GM19023 (cell line): ENCODE results near the gene PKD1L1.

Source experiments
- ATAC-seq: cut with Tn5 transposase; IDR thresholded peaks from one replicate; pipeline ENCODE4 v1.9.1; 2021; ENCODE audit warnings: mild to moderate bottlenecking, moderate library complexity; ENCODE audit not compliant: unreplicated experiment

Gene PKD1L1

GRCh38 chr7:47878662-47879061 is 69.6 kb downstream of the PKD1L1 start:
- ATAC-seq: no peak

- no peak for ATAC-seq
Measured at GRCh38 chr7:47877336-47877735, 70.9 kb downstream of the PKD1L1 start.

GRCh38 chr7:47875998-47876744 is 72.1 kb downstream of the PKD1L1 start:
- ATAC-seq: no peak

GRCh38 chr7:47875406-47875805 is 72.9 kb downstream of the PKD1L1 start:
- no peak for ATAC-seq

GRCh38 chr7:47873762-47874161 is 74.5 kb downstream of the PKD1L1 start:
- ATAC-seq: no peak

- ATAC-seq: no peak
Measured at GRCh38 chr7:47867286-47867685, 81.0 kb downstream of the PKD1L1 start.

GRCh38 chr7:47866120-47866519 is 82.1 kb downstream of the PKD1L1 start:
- ATAC-seq: no peak

GRCh38 chr7:47852330-47853245 is 95.7 kb downstream of the PKD1L1 start:
- ATAC-seq: no peak

DNA sequence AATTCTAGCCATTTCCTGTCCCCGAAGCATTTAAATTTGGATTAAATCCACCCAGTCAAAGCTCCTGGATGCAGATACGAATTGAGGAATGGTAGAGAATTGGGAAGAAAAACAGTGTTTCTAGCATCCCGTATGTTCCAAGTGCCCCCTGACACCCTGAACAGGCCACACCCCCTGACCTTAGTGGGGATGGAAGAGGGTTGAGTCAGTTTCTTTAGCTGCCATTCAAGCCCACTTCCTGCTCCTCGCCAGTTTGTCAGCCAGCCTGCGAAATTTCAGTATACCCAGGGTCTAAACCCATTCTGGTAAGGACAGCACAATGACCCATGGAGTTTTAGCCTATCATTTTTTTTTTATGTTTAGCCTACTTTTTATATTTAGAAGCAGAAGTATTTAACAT is 101.1 kb downstream of the PKD1L1 start:
- ATAC-seq: no peak

- ATAC-seq: no peak
Measured at GRCh38 chr7:47846138-47846836, 102.0 kb downstream of the PKD1L1 start.

DNA sequence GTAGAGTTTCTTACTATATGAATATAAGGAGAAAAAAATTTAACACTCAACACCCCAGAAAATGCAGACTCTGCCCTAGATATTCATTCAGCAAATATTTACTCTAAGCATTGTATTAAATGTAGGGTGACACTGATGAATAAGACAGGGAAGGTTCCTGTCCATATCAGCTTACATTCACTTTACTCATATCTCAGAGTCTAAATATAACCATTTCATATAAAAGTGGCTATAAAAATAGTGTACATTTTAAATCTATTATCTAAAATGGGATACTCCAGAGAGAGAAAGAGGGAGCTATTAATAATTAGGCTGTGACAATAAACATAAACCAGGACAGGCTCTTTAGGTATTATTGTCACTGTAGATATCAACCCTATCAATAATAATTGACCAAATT is 104.0 kb downstream of the PKD1L1 start:
- no peak for ATAC-seq

- ATAC-seq: no peak
Measured at GRCh38 chr7:47843291-47843690, 105.0 kb downstream of the PKD1L1 start.

GRCh38 chr7:47839381-47839780 is 108.9 kb downstream of the PKD1L1 start:
- no peak for ATAC-seq

- no peak for ATAC-seq
Measured at GRCh38 chr7:47837826-47838225, 110.4 kb downstream of the PKD1L1 start.

DNA sequence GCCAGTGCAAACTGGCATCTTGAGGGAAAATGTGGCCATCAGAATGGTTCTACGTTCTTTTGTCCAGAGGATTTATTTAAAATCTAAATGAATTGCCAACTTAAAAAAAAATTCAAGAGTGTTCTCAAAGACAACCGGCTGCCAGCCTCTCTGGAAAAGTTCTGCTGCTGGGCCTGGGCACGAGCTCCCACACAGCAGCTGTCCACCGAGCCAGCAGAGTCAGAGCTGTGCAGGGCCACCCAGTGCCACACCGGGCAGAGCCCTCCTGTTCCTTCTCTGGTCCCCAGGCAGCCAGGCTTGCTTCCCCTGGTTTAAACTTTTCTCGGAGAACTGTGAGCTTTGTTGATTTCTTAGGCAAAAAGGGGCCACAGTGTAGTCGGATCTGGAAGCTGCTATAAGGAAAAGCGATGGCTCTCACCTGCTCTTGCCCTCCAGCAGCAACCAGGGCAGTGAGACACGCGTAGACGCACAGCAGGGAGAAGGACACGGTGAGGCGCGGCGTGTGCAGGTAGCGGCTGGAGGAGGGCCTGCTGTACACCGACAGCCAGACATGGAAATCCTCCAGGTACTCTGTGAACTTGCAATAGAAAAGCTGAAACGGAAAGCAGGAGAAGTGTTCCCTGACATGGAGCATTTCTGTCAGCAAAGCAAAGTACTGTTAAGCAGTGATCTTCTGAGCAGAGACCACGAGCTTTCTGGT is 111.6 kb downstream of the PKD1L1 start:
- no peak for ATAC-seq

GRCh38 chr7:47836080-47836479 is 112.2 kb downstream of the PKD1L1 start:
- no peak for ATAC-seq

GRCh38 chr7:47833211-47833610 is 115.1 kb downstream of the PKD1L1 start:
- no peak for ATAC-seq

- ATAC-seq: no peak
Measured at GRCh38 chr7:47832105-47832715, 116.1 kb downstream of the PKD1L1 start.

GRCh38 chr7:47830015-47830414 is 118.3 kb downstream of the PKD1L1 start:
- ATAC-seq: no peak

DNA sequence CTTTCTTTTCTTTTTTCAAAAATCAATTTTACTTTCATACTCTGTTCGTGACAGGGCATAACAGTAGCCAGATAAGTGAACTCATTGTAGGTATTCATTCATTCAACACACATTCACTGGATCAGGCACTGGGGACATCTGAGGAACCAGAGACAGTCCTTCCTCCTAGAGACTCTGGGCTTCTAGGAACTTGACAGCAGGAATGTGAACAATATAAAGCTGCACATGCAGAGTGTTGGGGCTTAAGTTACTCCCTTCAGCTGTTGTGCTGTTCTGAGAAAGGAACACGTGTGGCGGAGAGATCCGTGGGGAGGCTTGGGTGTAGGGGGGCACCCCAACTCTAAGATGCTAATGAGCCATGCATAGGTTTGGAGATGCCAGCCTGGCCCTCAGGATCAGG is 120.4 kb downstream of the PKD1L1 start:
- no peak for ATAC-seq
